HG02973 (cell line): ENCODE data around the gene F11R.
A peak's percentile ranks its signal among the peaks of the same experiment; 100 is the strongest.
"Not testable (repeated sequence)": the region's sequence is repeated elsewhere in the genome, so short reads cannot be mapped to it uniquely, and the experiment has no call there.

Source experiments
- ATAC-seq: cut with Tn5 transposase; IDR thresholded peaks from one replicate; pipeline ENCODE4 v1.9.1; 2021; ENCODE audit warnings: moderate library complexity; ENCODE audit not compliant: unreplicated experiment

Gene F11R

GRCh38 chr1:161044908-161045735 lies 24.2 kb upstream of the F11R start:
- ATAC-seq, result peak; percentile 37

- ATAC-seq, result no peak
Observed at GRCh38 chr1:161044535-161044907, 23.6 kb upstream of the F11R start.

GRCh38 chr1:161039546-161039945 lies 18.6 kb upstream of the F11R start:
- no peak for ATAC-seq

- ATAC-seq, result no peak
Observed at GRCh38 chr1:161039154-161039545, 18.2 kb upstream of the F11R start.

GRCh38 chr1:161038523-161039153 lies 17.7 kb upstream of the F11R start, which contains the start of gene TSTD1:
Gene TSTD1 (minus strand): TSS chr1:161038964. CDS start chr1:161038889, 75 bp downstream.
- ATAC-seq, result peak; percentile 84

GRCh38 chr1:161037661-161038522 lies 16.9 kb upstream of the F11R start:
- ATAC-seq, result no peak

GRCh38 chr1:161033751-161034150 lies 12.8 kb upstream of the F11R start:
- ATAC-seq, result no peak

- no peak for ATAC-seq
Observed at GRCh38 chr1:161032409-161032808, 11.5 kb upstream of the F11R start.

- no peak for ATAC-seq
Observed at GRCh38 chr1:161031874-161032273, 10.9 kb upstream of the F11R start.

GRCh38 chr1:161029466-161029865 lies 8.5 kb upstream of the F11R start:
- not testable (repeated sequence) for ATAC-seq

- not testable (repeated sequence) for ATAC-seq
Observed at GRCh38 chr1:161026954-161027353, 6.0 kb upstream of the F11R start.

- not testable (repeated sequence) for ATAC-seq
Observed at GRCh38 chr1:161022432-161022831, 1.5 kb upstream of the F11R start.

- ATAC-seq, result no peak
Observed at GRCh38 chr1:161021970-161022353, 1.0 kb upstream of the F11R start.

- ATAC-seq, result peak; percentile 75
Observed at GRCh38 chr1:161021165-161021969, 415 bp upstream of the F11R start.

GRCh38 chr1:161019751-161020495 lies 1.0 kb downstream of the F11R start:
- no peak for ATAC-seq

- ATAC-seq, result not testable (repeated sequence)
Observed at GRCh38 chr1:161019111-161019660, 1.8 kb downstream of the F11R start.

GRCh38 chr1:161018631-161018930 lies 2.4 kb downstream of the F11R start:
- no peak for ATAC-seq

GRCh38 chr1:161017756-161018630 lies 3.0 kb downstream of the F11R start:
- ATAC-seq, result no peak

GRCh38 chr1:161017181-161017580 lies 3.8 kb downstream of the F11R start:
- ATAC-seq, result not testable (repeated sequence)
